GM12873 (cell line): ENCODE measurements around the gene MON2.

ENCODE experiments used
- TF ChIP-seq, protein P1 (sequence below): IDR thresholded peaks from 2 replicates; pipeline ENCODE4 v1.5.1; 2012; ENCODE audit warnings: low read depth, mild to moderate bottlenecking, moderate library complexity, low read length, control low read depth; ENCODE audit not compliant: insufficient read depth; ENCODE audit errors: missing control alignments

Gene MON2

DNA sequence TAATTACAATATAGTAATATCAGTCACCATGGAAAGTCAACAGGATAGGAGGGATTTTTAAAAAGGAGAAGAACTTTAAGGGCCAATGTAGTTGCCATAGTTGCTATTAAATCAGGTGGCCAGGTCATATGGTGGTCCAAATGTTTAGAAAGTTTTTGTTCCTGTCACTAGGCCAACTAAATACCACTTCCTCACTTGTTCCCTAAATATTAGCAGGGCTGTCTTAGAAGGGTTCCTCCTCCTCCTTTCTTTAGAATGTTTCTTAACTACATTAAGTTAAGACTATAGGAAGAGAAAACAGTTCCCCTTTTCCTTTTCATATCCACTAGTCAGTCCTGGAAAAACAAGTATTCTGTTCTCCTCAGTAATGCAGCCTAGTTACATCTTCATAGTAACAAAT is 50.3 kb downstream of the MON2 start:
- TF ChIP-seq, protein P1, sequence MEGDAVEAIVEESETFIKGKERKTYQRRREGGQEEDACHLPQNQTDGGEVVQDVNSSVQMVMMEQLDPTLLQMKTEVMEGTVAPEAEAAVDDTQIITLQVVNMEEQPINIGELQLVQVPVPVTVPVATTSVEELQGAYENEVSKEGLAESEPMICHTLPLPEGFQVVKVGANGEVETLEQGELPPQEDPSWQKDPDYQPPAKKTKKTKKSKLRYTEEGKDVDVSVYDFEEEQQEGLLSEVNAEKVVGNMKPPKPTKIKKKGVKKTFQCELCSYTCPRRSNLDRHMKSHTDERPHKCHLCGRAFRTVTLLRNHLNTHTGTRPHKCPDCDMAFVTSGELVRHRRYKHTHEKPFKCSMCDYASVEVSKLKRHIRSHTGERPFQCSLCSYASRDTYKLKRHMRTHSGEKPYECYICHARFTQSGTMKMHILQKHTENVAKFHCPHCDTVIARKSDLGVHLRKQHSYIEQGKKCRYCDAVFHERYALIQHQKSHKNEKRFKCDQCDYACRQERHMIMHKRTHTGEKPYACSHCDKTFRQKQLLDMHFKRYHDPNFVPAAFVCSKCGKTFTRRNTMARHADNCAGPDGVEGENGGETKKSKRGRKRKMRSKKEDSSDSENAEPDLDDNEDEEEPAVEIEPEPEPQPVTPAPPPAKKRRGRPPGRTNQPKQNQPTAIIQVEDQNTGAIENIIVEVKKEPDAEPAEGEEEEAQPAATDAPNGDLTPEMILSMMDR = no peak

DNA sequence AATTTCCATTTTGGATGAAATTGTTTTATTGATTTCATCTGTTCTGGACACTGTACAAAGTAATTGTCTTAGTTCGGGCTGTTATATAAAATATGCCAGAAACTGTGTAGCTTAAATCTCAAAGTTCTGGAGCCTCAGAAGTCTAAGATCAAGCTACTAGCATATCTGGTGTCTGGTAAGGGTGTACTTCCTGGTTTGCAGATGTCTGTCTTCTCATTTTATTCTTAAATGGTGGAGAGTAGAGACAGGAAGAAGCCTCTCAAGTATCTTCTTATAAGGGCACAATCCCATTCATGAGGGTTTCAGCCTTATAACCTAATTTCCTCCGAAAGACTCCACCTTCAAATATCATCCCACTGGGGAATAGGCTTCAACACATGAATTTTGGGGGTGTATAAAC is 51.3 kb downstream of the MON2 start:
- TF ChIP-seq, protein P1 = no peak

DNA sequence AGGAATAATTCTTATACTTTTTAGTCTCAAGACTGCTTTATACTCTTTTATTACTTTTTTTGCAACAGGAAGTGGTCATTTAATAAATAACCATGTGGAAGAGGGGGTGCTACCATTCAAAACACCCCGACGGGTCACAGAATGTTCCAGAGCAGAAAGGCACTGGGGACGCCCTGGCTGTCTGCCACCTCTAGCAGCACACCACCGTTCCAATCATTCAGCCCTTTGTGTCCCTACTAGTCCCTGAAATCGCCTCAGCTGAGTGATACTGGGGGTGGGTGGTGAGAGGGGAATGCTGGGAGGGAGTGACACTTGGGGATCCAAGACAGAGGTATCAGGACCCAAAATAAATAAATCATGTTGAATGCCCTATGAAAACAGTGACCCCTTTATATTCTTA is 52.4 kb downstream of the MON2 start:
- TF ChIP-seq, protein P1 = no peak

DNA sequence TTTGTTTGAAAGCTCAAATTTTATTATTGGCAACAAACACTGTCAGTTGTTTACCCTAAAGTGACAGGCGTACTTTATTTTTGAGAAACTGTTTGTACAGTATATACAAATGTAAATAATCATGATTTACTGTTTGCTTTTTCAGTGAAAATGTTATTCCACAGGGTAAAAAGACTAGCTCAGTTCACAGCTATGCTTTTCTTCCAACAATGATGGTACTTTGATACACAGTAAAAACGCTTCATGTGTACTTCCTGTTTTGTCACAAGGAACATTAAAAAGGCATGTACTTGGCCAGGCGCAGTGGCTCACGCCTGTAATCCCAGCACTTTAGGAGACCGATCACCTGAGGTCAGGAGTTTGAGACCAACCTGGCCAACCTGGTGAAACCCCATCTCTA is 53.7 kb downstream of the MON2 start:
- TF ChIP-seq, protein P1 = no peak

DNA sequence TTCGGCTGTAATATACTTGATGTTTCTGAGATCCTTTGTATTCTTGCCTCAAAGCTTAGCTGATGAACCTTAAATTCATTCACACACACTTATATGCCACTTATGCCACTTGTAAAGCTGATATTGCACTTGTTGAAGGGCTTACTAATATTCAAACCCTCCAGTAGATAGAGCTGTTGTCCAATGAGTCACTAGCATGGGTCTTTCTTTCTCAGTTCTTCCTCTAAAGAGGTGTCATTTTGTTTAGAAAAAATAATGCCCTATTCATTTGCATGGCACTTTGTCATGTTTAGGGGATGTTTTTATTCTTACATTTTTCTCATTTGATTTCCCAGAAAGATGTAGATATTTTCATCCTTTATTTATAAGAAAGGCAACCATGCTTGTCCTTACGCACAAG is 56.4 kb downstream of the MON2 start:
- TF ChIP-seq, protein P1 = peak; percentile 10

DNA sequence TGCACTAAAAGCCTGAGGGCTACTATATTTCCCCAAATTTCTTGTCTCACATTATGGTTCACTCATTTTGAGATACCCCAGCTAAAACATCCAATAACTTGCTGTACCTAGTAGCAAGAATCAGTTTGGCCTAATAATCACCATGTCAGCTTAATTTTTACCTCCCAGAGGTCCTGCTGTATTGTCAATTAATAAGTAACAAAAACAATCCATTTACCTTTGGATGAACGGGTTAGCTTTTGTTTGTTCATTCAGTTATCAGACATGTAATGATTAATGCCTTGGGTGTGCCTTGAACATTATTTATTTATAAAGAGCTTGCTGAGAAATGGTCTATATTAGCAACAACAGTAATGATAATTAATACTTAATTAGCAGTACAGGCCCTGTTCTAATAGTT is 57.0 kb downstream of the MON2 start:
- TF ChIP-seq, protein P1 = no peak

DNA sequence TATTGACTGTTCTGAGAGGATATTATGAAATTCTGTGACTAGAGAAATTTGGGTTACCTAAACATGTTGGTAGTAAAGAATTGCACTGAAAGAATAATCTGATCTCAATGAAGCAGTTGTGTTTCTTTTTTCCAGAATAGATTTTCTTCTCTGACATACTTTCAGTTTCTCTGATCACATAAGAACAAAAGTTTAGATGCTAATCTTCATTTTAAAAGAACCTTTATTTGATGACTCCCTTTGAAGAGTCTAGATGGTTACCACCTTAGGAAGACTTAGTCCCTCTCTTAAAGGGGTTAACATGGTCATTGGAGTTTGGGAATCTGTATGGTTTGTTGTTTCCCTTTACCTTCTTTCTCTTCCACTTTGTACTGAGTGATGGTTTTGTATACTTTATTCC is 58.6 kb downstream of the MON2 start:
- TF ChIP-seq, protein P1 = no peak

DNA sequence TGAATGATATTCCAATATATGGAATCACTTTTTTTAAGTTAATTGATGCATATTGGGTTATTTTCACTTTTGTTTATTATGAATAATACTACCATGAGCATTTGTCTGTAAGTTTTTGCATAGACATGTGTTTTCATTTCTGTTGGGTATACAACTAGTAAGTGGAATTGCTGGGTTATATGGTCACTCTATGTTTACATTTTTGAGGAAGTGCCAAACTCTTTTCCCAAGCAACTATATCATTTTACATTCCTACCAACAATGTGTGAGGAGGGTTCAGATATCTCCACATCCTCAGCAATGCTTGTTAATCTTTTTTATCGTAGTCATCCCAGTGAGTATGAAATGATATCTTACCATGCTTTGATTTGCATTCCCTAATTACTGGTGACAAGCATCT is 64.0 kb downstream of the MON2 start:
- TF ChIP-seq, protein P1 = no peak
